IMR-90 (cell line): ENCODE data around the gene ZRANB3. TPM values are rescaled to one million over a fixed set of nuclear protein-coding genes. Genes with fewer than 3 reads are reported as not detected.

ENCODE experiments used
- ATAC-seq: fragments of 200-7000 bp; cut with Tn5 transposase; 2 replicates; pipeline ENCODE4 v1.9.1; 2020; ENCODE audit warnings: low read depth, mild to moderate bottlenecking, moderate library complexity
- BruUV-seq: library from RNA; stranded (reverse); fragments of 400-500 nt; replicated peaks from 2 replicates; lab custom pipeline; 2021; lab: Mats Ljungman, UMichigan
- CTCF ChIA-PET: fragments of 300-600 bp; formaldehyde crosslinking; extraction: SDS; loops from one replicate; lab custom pipeline; 2021; ENCODE audit warnings: antibody characterized with exemption; lab: Yijun Ruan, JAX
- POLR2A ChIA-PET: fragments of 300-600 bp; sonication (Branson Sonifier 250); formaldehyde crosslinking; loops from one replicate; lab custom pipeline; 2022; ENCODE audit warnings: antibody characterized with exemption; ENCODE audit not compliant: unreplicated experiment; lab: Charles Lee
- DNase-seq: peaks from one replicate; pipeline ENCODE4 v3.0.0; 2013
- H2AFZ ChIP-seq: replicated peaks from 2 replicates; pipeline ENCODE3; 2013; ENCODE audit warnings: low read length, mild to moderate bottlenecking; ENCODE audit not compliant: poor library complexity
- H2AK5ac ChIP-seq: 2 replicates; pipeline ENCODE4 v1.6.1; 2013; ENCODE audit warnings: low read depth, low read length, inconsistent platforms
- H2AK9ac ChIP-seq: replicated peaks from 2 replicates; pipeline ENCODE3; 2013; ENCODE audit warnings: mild to moderate bottlenecking, low read depth, low read length, moderate library complexity; ENCODE audit not compliant: poor library complexity
- H2BK120ac ChIP-seq: 2 replicates; pipeline ENCODE4 v1.6.1; 2013; ENCODE audit warnings: low read depth, low read length, inconsistent platforms
- H2BK15ac ChIP-seq: 3 replicates; pipeline ENCODE4 v1.6.1; 2013; ENCODE audit warnings: low read depth, low read length, inconsistent platforms
- H2BK20ac ChIP-seq: 2 replicates; pipeline ENCODE4 v1.6.1; 2013; ENCODE audit warnings: low read depth, mild to moderate bottlenecking, inconsistent platforms, low read length, moderate library complexity
- H2BK5ac ChIP-seq: 2 replicates; pipeline ENCODE4 v1.6.1; 2013; ENCODE audit warnings: mild to moderate bottlenecking, low read depth, low read length, inconsistent platforms; ENCODE audit not compliant: poor library complexity, severe bottlenecking
- H3K14ac ChIP-seq: replicated peaks from 2 replicates; pipeline ENCODE4 v1.6.1; 2013; ENCODE audit warnings: low read depth, low read length, inconsistent platforms
- H3K18ac ChIP-seq: 2 replicates; pipeline ENCODE4 v1.6.1; 2013; ENCODE audit warnings: low read depth, low read length, control low read depth
- H3K23ac ChIP-seq: 2 replicates; pipeline ENCODE4 v1.6.1; 2013; ENCODE audit warnings: low read depth, low read length, inconsistent platforms
- H3K27ac ChIP-seq: 2 replicates; pipeline ENCODE4 v1.5.1; 2013; ENCODE audit warnings: mild to moderate bottlenecking, control low read depth, low read length; ENCODE audit not compliant: insufficient read depth
- H3K27me3 ChIP-seq: 2 replicates; pipeline ENCODE4 v1.6.1; 2013; ENCODE audit warnings: low read length; ENCODE audit not compliant: control insufficient read depth, insufficient read depth
- H3K36me3 ChIP-seq: 2 replicates; pipeline ENCODE4 v1.6.1; 2013; ENCODE audit warnings: low read length, mixed read lengths; ENCODE audit not compliant: control insufficient read depth, insufficient read depth
- H3K4ac ChIP-seq: 2 replicates; pipeline ENCODE4 v1.6.1; 2013; ENCODE audit warnings: low read depth, low read length, inconsistent platforms
- H3K4me1 ChIP-seq: 2 replicates; pipeline ENCODE4 v1.6.1; 2013; ENCODE audit warnings: low read length, mixed read lengths; ENCODE audit not compliant: control insufficient read depth, insufficient read depth
- H3K4me2 ChIP-seq: 2 replicates; pipeline ENCODE4 v1.6.1; 2013; ENCODE audit warnings: low read depth, mild to moderate bottlenecking, control low read depth, low read length, moderate library complexity
- H3K4me3 ChIP-seq: 2 replicates; pipeline ENCODE4 v1.5.1; 2013; ENCODE audit warnings: low read depth, mild to moderate bottlenecking, control low read depth, low read length, moderate library complexity; ENCODE audit not compliant: insufficient read depth
- H3K56ac ChIP-seq: 2 replicates; pipeline ENCODE4 v1.6.1; 2013; ENCODE audit warnings: low read length, inconsistent platforms; ENCODE audit not compliant: insufficient read depth; ENCODE audit errors: extremely low read depth
- H3K79me1 ChIP-seq, 2 experiments: 2 replicates each; pipeline ENCODE4 v1.6.1; 2013; ENCODE audit warnings: low read length in 2 of 2, inconsistent platforms in 1 of 2, low read depth in 1 of 2
- H3K9ac ChIP-seq: 2 replicates; pipeline ENCODE4 v1.6.1; 2013; ENCODE audit warnings: low read depth, low read length, control low read depth
- H3K9me1 ChIP-seq: 2 replicates; pipeline ENCODE4 v1.6.1; 2013; ENCODE audit warnings: low read length, inconsistent platforms; ENCODE audit not compliant: insufficient read depth
- H3K9me3 ChIP-seq: 2 replicates; pipeline ENCODE4 v1.6.1; 2013; ENCODE audit warnings: low read length; ENCODE audit not compliant: control insufficient read depth, insufficient read depth
- H4K20me1 ChIP-seq: 2 replicates; pipeline ENCODE4 v1.6.1; 2013; ENCODE audit warnings: low read length, inconsistent platforms; ENCODE audit not compliant: insufficient read depth
- H4K5ac ChIP-seq: 2 replicates; pipeline ENCODE4 v1.6.1; 2013; ENCODE audit warnings: mild to moderate bottlenecking, low read depth, low read length, control low read depth
- H4K8ac ChIP-seq, 2 experiments: 2 replicates each; pipeline ENCODE4 v1.6.1; 2013; ENCODE audit warnings: low read depth in 2 of 2, low read length in 2 of 2, control low read depth in 1 of 2, inconsistent platforms in 1 of 2
- H4K91ac ChIP-seq: 2 replicates; pipeline ENCODE4 v1.6.1; 2013; ENCODE audit warnings: low read depth, low read length, inconsistent platforms; ENCODE audit not compliant: insufficient read depth
- CEBPB ChIP-seq: IDR thresholded peaks from 2 replicates; pipeline ENCODE4 v1.6.1; 2012; ENCODE audit warnings: low read depth, low read length, improper control_type of control experiment
- MAFK ChIP-seq: IDR thresholded peaks from 2 replicates; pipeline ENCODE4 v1.6.1; 2012; ENCODE audit warnings: low read depth, low read length, improper control_type of control experiment
- MXI1 ChIP-seq: IDR thresholded peaks from 2 replicates; pipeline ENCODE4 v1.6.1; 2012; ENCODE audit warnings: low read depth, mild to moderate bottlenecking, low read length, moderate library complexity, borderline replicate concordance
- SMC3 ChIP-seq: fragments of 150-350 bp; IDR thresholded peaks from 2 replicates; pipeline ENCODE4 v1.6.1; 2016; ENCODE audit warnings: low read depth, mild to moderate bottlenecking, antibody characterized with exemption, low read length, moderate library complexity
- USF2 ChIP-seq: fragments of 150-350 bp; IDR thresholded peaks from 2 replicates; pipeline ENCODE4 v1.6.1; 2017; ENCODE audit warnings: mild to moderate bottlenecking, antibody characterized with exemption, low read length, low read depth
- dilution Hi-C: fragments of 300-500 bp; cut with HindIII; formaldehyde crosslinking; loops from one replicate; pipeline ENCODE4 v1.14.3; 2018; ENCODE audit warnings: low sequenced_read_pairs; ENCODE audit not compliant: unreplicated experiment
- in situ Hi-C: fragments of 300-500 bp; cut with MboI; formaldehyde crosslinking; loops from 3 replicates; pipeline ENCODE4 v1.14.3; 2019; ENCODE audit warnings: low sequenced_read_pairs, inconsistent platforms, mixed read lengths
- intact Hi-C: fragments of 100-400 bp; cut with micrococcal nuclease; formaldehyde crosslinking; loops from 2 replicates; pipeline ENCODE4 v1.10.0; 2022
- polyA plus RNA-seq, 3 experiments: library from polyadenylated mRNA; depleted of rRNA; stranded (reverse); fragments of >200 nt; gene quantifications; 2 replicates each; pipeline ENCODE4 v1.2.3, GENCODE V29; 2012; ENCODE audit warnings: low replicate concordance in 1 of 3
- total RNA-seq: library from RNA; depleted of rRNA; stranded (reverse); fragments of >200 nt; gene quantifications from 2 replicates; pipeline ENCODE4 v1.2.3, GENCODE V29; 2012

Gene ZRANB3
- total and polyA plus RNA-seq, 2 of the 4 experiments (the other 2 are of a cell fraction) = 3.4 to 9.3 TPM

GRCh38 chr2:135225781-135226180, 305.2 kb downstream of the ZRANB3 start:
- Histone ChIP-seq H3K27me3 (no peaks in the 10 kb centered on the region), H3K56ac (no peak overlapping the region), H3K23ac (no peak overlapping the region), H3K4ac (no peak overlapping the region), H2AFZ (no peak overlapping the region), H3K9ac (no peak overlapping the region), H2BK20ac (no peak overlapping the region), H4K91ac (no peak overlapping the region), H2BK120ac (no peak overlapping the region), H3K4me1 (no peaks in the 10 kb centered on the region; the same call in 1 of the 2 replicates), H4K8ac (no peak overlapping the region), H3K36me3 (no peaks in the 10 kb centered on the region), H3K9me3 (no peaks in the 10 kb centered on the region), H2AK5ac (no peak overlapping the region), H3K27ac (no peak overlapping the region), H3K4me3 (no peak overlapping the region), H4K20me1 (no peaks in the 10 kb centered on the region), H4K5ac (no peak overlapping the region), H3K9me1 (0 out of 2 replicates have a peak, but pooled peaks cover 2% of the 10 kb centered on the region), H3K4me2 (no peak overlapping the region), H3K79me1 (no peaks in the 10 kb centered on the region), H2BK15ac (no peak overlapping the region), H2BK5ac (no peak overlapping the region), H3K18ac (no peak overlapping the region), H3K14ac (no peak overlapping the region), H2AK9ac (no peak overlapping the region)
- DNase-seq (no peak), ATAC-seq (no peak)
- dilution Hi-C loops (no loop called here), in situ Hi-C loops (no loop called here), intact Hi-C loops (no loop called here)
- BruUV-seq = no TSS peak
- ChIA-PET POLR2A (no interaction called here), CTCF (no interaction called here)
- TF ChIP-seq USF2 = no peak
- no peak for TF ChIP-seq MXI1
- TF ChIP-seq MAFK = no peak
- no peak for TF ChIP-seq CEBPB
- TF ChIP-seq SMC3 = no peak
